SJSA1 (cell line): ENCODE measurements around the gene UBAC1. TPM values are rescaled to one million over a fixed set of nuclear protein-coding genes. Genes with fewer than 3 reads are reported as not detected.
"Not testable (repeated sequence)": the region's sequence is repeated elsewhere in the genome, so short reads cannot be mapped to it uniquely, and the experiment has no call there.

Experiments
- DNase-seq, 2 experiments: peaks; one replicate each; pipeline ENCODE4 v3.0.0-alpha.2; 2015 to 2020; ENCODE audit warnings: low spot score in 2 of 2, low read depth in 1 of 2
- H3K27ac ChIP-seq: fragments of 250-450 bp; sonication (Bioruptor Pico); 2 replicates; pipeline ENCODE4 v1.5.1; 2020; ENCODE audit warnings: mild to moderate bottlenecking, moderate library complexity
- H3K27me3 ChIP-seq: fragments of 250-450 bp; sonication (Bioruptor Pico); replicated peaks from 2 replicates; pipeline ENCODE4 v1.5.1; 2020; ENCODE audit warnings: mild to moderate bottlenecking, moderate library complexity
- H3K36me3 ChIP-seq: fragments of 250-450 bp; sonication (Bioruptor Pico); 2 replicates; pipeline ENCODE4 v1.5.1; 2020; ENCODE audit warnings: mild to moderate bottlenecking
- H3K4me1 ChIP-seq: fragments of 250-450 bp; sonication (Bioruptor Pico); replicated peaks from 2 replicates; pipeline ENCODE4 v1.6.1; 2021; ENCODE audit warnings: mild to moderate bottlenecking
- H3K4me3 ChIP-seq: fragments of 250-450 bp; sonication (Bioruptor Pico); 2 replicates; pipeline ENCODE4 v1.5.1; 2020; ENCODE audit warnings: mild to moderate bottlenecking
- H3K9me3 ChIP-seq: fragments of 250-450 bp; sonication (Bioruptor Pico); replicated peaks from 2 replicates; pipeline ENCODE4 v1.5.1; 2020; ENCODE audit warnings: mild to moderate bottlenecking
- total RNA-seq: library from RNA; depleted of rRNA; stranded (reverse); fragments of >200 nt; shearing (Covaris generic); gene quantifications from 2 replicates; pipeline ENCODE4 v1.2.3, GENCODE V29; 2014

UBAC1 gene
- total RNA-seq, 1 experiment from 2014 or later: 51.6 TPM

- Histone ChIP-seq H3K27me3 (no peaks in the 10 kb centered on the region), H3K36me3 (peaks cover 28% of the 10 kb centered on the region), H3K27ac (no peak overlapping the region), H3K9me3 (no peaks in the 10 kb centered on the region), H3K4me1 (no peaks in the 10 kb centered on the region), H3K4me3 (no peak overlapping the region)
- no peak for DNase-seq
These were observed 9.1 kb downstream of the UBAC1 start for GRCh38 chr9:135951889-135952663.

GRCh38 chr9:135951310-135951709 is 9.9 kb downstream of the UBAC1 start:
- H3K27ac ChIP-seq, H3K27me3 ChIP-seq, H3K4me1 ChIP-seq, DNase-seq, H3K4me3 ChIP-seq, H3K9me3 ChIP-seq: not testable (repeated sequence)
- H3K36me3 ChIP-seq: peaks cover 35% of the 10 kb centered on the region

DNA sequence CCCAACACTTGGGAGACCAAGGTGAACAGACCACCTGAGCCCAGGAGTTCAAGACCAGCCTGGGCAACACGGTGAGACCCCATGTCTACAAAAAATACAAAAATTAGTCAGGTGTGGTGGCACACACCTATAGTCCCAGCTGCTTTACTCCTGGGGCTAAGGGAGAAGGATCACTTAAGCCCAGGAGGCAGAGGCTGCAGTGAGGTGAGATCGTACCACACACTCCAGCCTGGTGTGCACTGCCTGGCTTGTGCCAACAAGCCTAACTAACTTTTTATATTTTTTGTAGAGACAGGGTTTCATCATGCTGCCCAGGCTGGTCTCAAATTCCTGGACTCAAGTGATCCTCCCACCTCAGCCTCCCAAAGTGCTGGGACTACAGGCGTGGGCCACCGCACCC is 10.3 kb downstream of the UBAC1 start:
- H3K27ac ChIP-seq, DNase-seq, H3K27me3 ChIP-seq, H3K9me3 ChIP-seq, H3K4me3 ChIP-seq, H3K4me1 ChIP-seq: not testable (repeated sequence)
- peaks cover 39% of the 10 kb centered on the region for H3K36me3 ChIP-seq

GRCh38 chr9:135950135-135950682 is 11.0 kb downstream of the UBAC1 start:
- H3K27me3 ChIP-seq: no peaks in the 10 kb centered on the region
- no peak overlapping the region for H3K4me3 ChIP-seq
- DNase-seq: no peak
- H3K4me1 ChIP-seq: no peaks in the 10 kb centered on the region
- no peak overlapping the region for H3K27ac ChIP-seq
- no peaks in the 10 kb centered on the region for H3K9me3 ChIP-seq
- H3K36me3 ChIP-seq: peaks cover 45% of the 10 kb centered on the region

DNA sequence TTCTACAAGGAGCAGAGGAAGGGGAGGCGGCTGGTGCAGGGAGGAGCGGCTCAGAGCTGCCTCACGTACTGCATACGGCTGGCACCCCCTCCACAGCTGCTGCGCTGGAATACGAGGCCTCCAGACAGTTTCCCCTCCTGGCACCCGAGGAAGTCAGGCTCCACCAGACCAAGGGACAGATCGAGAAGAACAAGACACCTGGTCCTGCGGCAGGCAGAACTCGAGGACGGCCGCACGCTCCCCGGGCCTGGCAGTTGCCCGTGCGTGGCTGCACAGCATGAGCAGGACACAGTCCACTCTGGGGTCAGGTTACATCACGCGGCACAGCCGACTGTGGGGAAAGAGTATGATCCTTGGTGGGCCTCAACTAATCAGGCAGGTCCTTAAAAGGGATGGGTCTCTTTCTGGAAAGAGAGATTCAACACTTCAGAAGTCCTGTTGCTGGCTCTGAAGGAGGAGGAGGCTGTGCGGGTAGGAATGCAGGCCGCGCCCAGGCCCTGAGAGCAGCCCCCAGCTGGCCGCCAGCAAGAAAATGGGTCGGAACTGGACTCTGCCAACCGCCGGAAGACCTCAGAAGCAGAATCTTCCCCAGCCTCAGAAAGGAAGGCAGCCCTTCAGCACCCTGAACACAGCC is 11.6 kb downstream of the UBAC1 start:
- no peak overlapping the region for H3K27ac ChIP-seq
- H3K9me3 ChIP-seq: no peaks in the 10 kb centered on the region
- peaks cover 48% of the 10 kb centered on the region for H3K36me3 ChIP-seq
- no peak for DNase-seq
- no peak overlapping the region for H3K4me3 ChIP-seq
- no peaks in the 10 kb centered on the region for H3K4me1 ChIP-seq
- H3K27me3 ChIP-seq: no peaks in the 10 kb centered on the region

GRCh38 chr9:135948968-135949367 is 12.2 kb downstream of the UBAC1 start:
- Histone ChIP-seq H3K36me3 (peaks cover 48% of the 10 kb centered on the region), H3K4me3 (no peak overlapping the region), H3K9me3 (no peaks in the 10 kb centered on the region), H3K4me1 (no peaks in the 10 kb centered on the region), H3K27ac (no peak overlapping the region), H3K27me3 (no peaks in the 10 kb centered on the region)
- no peak for DNase-seq

DNA sequence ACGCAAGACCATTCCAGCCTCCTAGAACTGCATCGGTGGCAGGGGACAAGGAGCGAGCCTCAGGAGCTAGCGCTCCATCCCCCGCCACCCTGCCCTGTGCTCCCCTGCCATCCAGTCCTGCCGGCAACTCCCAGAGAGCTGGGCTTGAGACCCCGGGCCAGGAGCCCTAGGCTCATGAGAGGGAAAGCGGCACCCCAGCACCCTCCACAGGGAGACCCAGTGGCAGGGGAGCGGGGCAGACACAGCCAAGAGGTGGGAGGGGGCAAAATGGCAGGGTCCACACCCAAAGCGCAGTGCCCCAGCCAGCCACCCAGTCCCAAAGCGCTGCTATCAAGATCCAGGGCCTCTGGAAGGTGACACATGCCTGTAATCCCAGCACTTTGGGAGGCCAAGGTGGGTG is 12.7 kb downstream of the UBAC1 start:
- Histone ChIP-seq H3K27ac (no peak overlapping the region), H3K9me3 (no peaks in the 10 kb centered on the region), H3K4me3 (no peak overlapping the region), H3K4me1 (no peaks in the 10 kb centered on the region), H3K36me3 (peaks cover 50% of the 10 kb centered on the region), H3K27me3 (no peaks in the 10 kb centered on the region)
- no peak for DNase-seq

DNA sequence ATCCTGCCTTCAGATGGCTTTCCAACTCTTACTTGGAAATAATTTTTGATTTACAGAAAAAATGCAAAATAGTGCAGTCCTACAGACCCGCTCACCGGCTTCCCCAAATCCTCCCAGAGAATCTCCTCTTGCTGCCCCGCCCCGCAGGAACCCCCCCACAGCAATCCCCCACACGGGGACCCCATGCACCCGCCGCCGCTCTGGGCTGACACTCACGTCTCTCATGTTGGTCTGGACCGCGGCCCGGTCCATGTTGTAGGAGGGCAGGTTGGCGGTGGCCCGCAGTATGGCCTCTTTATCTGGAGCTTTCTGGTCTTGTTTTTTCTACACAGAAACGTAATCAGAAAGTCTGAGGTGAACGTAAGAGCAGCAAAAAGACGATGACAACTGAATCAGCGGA is 13.6 kb downstream of the UBAC1 start:
- no peak for DNase-seq
- no peak overlapping the region for H3K4me3 ChIP-seq
- no peaks in the 10 kb centered on the region for H3K9me3 ChIP-seq
- no peaks in the 10 kb centered on the region for H3K4me1 ChIP-seq
- no peaks in the 10 kb centered on the region for H3K27me3 ChIP-seq
- peaks cover 49% of the 10 kb centered on the region for H3K36me3 ChIP-seq
- H3K27ac ChIP-seq: no peak overlapping the region

DNA sequence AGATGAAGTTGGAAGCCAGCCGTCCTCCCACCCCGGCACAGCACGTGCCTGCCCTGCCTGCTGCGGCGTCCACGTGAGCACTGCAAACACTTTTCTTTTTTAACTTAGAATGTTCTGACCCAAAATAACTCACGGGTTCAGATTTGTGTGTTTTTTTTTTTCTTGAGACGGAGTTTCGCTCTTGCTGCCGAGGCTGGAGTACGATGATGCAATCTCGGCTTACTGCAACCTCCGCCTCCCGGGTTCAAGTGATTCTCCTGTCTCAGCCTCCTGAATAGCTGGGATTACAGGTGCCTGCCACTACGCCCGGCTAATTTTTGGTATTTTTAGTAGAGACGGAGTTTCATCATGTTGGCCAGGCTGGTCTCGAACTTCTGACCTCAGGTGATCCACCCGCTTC is 14.1 kb downstream of the UBAC1 start:
- not testable (repeated sequence) for H3K9me3 ChIP-seq, H3K4me1 ChIP-seq, H3K27me3 ChIP-seq, H3K27ac ChIP-seq, H3K4me3 ChIP-seq, DNase-seq
- H3K36me3 ChIP-seq: peaks cover 45% of the 10 kb centered on the region

DNA sequence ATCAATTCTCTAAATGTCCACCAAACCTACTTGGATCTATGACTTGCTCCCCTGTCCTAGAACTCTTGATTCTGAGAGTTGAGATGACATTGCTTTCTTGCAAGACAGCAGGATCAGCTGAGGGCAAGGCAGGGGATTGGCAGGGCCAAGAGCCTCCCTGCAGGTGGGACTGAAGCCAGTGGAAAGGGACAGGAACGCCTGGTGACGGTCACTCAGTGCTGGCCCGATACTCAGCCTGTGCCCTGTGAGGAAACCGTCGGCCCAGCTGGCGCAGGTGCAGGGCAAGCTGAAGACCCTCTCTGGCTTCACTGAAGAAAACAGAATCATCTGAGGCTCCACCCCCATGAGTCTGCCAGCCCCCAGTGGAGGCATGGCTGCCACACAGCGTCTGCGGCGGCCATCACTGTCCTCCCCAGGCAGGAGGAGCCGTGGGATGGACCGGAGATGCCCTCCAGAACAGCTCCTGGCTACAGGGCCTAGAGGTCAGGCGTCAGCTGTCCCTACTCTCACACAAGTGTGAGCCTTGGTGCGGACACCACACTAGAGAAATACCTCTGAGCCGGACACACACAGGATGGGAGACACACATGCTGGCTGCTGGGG is 14.7 kb downstream of the UBAC1 start:
- H3K36me3 ChIP-seq: peaks cover 46% of the 10 kb centered on the region
- DNase-seq: no peak
- no peaks in the 10 kb centered on the region for H3K4me1 ChIP-seq
- H3K27ac ChIP-seq: no peak overlapping the region
- no peaks in the 10 kb centered on the region for H3K9me3 ChIP-seq
- no peak overlapping the region for H3K4me3 ChIP-seq
- H3K27me3 ChIP-seq: no peaks in the 10 kb centered on the region

DNA sequence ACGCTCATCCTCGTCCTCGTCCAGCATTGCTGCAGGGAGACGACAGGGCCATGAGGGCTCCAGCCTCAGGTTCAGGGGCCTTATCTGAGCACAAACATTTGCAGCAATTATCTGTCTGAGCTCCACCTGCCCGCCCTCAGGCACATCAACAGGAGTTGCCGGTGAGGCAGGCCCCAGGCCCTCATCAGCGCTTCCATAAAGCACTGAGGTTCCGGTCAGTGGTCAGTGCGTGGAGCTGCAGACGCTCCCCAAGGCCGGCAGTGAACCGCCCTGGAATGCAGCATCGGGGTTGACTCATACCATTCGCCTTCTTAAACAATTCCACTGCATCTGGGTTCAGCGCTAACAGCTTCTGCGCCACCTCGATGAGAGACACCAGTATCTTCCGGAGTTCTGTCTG is 15.2 kb downstream of the UBAC1 start:
- Histone ChIP-seq H3K9me3 (no peaks in the 10 kb centered on the region), H3K36me3 (peaks cover 46% of the 10 kb centered on the region), H3K4me1 (no peaks in the 10 kb centered on the region), H3K27ac (no peak overlapping the region), H3K27me3 (no peaks in the 10 kb centered on the region), H3K4me3 (no peak overlapping the region)
- no peak for DNase-seq

DNA sequence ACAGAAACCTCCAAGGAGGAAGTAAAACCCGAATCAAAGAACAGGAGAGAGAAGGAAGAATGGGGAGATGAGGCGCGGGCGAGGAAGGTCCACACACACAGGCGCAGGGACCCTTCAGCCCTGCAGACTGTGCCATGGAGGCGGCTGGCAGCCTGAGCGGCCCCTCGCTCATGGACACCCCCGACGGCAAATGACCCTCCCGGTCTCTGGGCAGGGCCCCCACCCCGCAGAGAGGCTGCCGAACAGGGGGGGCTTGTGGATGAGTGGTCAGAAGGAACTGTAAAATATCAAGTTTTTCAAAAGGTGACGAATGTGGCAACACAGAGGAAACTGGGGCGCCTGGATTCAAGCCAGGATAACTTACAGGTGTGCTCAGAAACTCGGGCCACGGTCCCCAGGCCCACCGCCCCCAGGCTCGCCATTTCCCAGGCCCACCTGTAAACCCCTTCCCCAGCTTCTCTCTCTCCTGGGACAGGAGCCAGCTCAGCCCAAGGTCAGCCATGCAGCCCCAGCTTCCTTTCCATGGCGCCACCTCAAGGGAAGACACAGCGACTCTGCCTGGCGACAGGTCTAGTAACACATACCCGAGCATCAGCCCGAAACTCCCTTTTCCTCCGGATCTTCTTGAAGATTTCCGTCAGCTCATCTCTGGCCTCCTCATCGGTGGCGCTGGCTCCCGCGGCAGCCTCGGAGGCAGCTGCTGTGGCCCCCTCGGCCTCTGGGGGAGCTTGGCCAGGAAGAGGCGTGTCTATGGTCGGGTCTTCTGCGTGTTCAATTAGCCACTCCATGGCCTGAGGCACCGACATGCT is 16.5 kb downstream of the UBAC1 start:
- H3K4me3 ChIP-seq: no peak overlapping the region
- DNase-seq: no peak
- H3K4me1 ChIP-seq: no peaks in the 10 kb centered on the region
- no peaks in the 10 kb centered on the region for H3K27me3 ChIP-seq
- no peak overlapping the region for H3K27ac ChIP-seq
- peaks cover 49% of the 10 kb centered on the region for H3K36me3 ChIP-seq
- H3K9me3 ChIP-seq: no peaks in the 10 kb centered on the region

GRCh38 chr9:135943604-135944003 is 17.6 kb downstream of the UBAC1 start:
- not testable (repeated sequence) for H3K9me3 ChIP-seq, H3K4me3 ChIP-seq, H3K27me3 ChIP-seq, H3K4me1 ChIP-seq, H3K27ac ChIP-seq, DNase-seq
- H3K36me3 ChIP-seq: peaks cover 50% of the 10 kb centered on the region
